RWPE2 (cell line): ENCODE results near the gene TMEM59L.

ENCODE experiments used
- ATAC-seq: fragments of 200-7000 bp; cut with Tn5 transposase; 3 replicates; pipeline ENCODE4 v1.9.1; 2021; ENCODE audit warnings: low read depth
- DNase-seq: peaks from one replicate; pipeline ENCODE4 v3.0.0-alpha.2; 2020; ENCODE audit warnings: low spot score
- H3K27ac ChIP-seq: fragments of 450-650 bp; 2 replicates; pipeline ENCODE4 v1.5.1; 2017; ENCODE audit warnings: mild to moderate bottlenecking; ENCODE audit not compliant: poor library complexity, severe bottlenecking
- H3K27me3 ChIP-seq: fragments of 250-450 bp; sonication (Bioruptor Pico); 2 replicates; pipeline ENCODE4 v1.5.1; 2021; ENCODE audit warnings: mild to moderate bottlenecking, moderate library complexity; ENCODE audit not compliant: insufficient read depth, poor library complexity, severe bottlenecking
- H3K36me3 ChIP-seq: fragments of 250-450 bp; sonication (Bioruptor Pico); 2 replicates; pipeline ENCODE4 v1.5.1; 2020; ENCODE audit warnings: low read depth, mild to moderate bottlenecking, moderate library complexity
- H3K4me1 ChIP-seq: fragments of 250-450 bp; sonication (Bioruptor Pico); 2 replicates; pipeline ENCODE4 v1.5.1; 2021; ENCODE audit warnings: mild to moderate bottlenecking, moderate library complexity; ENCODE audit not compliant: insufficient read depth, poor library complexity, severe bottlenecking
- H3K4me3 ChIP-seq: fragments of 250-450 bp; sonication (Bioruptor Pico); 2 replicates; pipeline ENCODE4 v1.5.1; 2021; ENCODE audit warnings: mild to moderate bottlenecking, moderate library complexity; ENCODE audit not compliant: severe bottlenecking
- H3K9me3 ChIP-seq: fragments of 250-450 bp; sonication (Bioruptor Pico); 2 replicates; pipeline ENCODE4 v1.5.1; 2021; ENCODE audit warnings: mild to moderate bottlenecking, moderate library complexity; ENCODE audit not compliant: severe bottlenecking
- TF ChIP-seq, protein P1 (sequence below): fragments of 450-650 bp; IDR thresholded peaks from one replicate; pipeline ENCODE4 v1.5.1; 2017; ENCODE audit warnings: mild to moderate bottlenecking, moderate library complexity; ENCODE audit not compliant: poor library complexity, severe bottlenecking

The TMEM59L gene

DNA sequence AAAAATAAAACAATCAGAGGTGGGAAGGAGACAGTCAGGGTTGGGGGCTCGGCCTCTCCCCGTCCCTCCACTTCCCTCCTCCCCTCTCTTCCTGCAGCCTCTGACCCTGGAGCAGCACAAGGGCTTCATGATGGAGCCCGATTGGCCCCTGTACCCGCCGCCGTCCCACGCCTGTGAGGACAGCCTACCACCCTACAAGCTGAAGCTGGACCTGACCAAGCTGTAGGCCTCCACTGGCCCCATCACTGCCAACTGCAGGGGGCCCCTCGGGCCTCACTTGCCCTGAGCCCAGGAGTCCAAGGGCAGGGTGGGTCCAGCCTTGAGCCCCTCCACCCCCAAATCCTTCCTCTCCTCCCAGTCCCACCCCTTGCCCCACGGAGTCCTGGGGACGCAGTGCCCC, 7.6 kb downstream of the TMEM59L start:
- no peaks in the 10 kb centered on the region for H3K36me3 ChIP-seq
- no peaks in the 10 kb centered on the region for H3K27me3 ChIP-seq
- H3K9me3 ChIP-seq: no peaks in the 10 kb centered on the region
- ATAC-seq (no peak), DNase-seq (no peak)
- TF ChIP-seq, protein P1, sequence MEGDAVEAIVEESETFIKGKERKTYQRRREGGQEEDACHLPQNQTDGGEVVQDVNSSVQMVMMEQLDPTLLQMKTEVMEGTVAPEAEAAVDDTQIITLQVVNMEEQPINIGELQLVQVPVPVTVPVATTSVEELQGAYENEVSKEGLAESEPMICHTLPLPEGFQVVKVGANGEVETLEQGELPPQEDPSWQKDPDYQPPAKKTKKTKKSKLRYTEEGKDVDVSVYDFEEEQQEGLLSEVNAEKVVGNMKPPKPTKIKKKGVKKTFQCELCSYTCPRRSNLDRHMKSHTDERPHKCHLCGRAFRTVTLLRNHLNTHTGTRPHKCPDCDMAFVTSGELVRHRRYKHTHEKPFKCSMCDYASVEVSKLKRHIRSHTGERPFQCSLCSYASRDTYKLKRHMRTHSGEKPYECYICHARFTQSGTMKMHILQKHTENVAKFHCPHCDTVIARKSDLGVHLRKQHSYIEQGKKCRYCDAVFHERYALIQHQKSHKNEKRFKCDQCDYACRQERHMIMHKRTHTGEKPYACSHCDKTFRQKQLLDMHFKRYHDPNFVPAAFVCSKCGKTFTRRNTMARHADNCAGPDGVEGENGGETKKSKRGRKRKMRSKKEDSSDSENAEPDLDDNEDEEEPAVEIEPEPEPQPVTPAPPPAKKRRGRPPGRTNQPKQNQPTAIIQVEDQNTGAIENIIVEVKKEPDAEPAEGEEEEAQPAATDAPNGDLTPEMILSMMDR: no peak
- H3K27ac ChIP-seq: no peak overlapping the region
- H3K4me1 ChIP-seq: no peaks in the 10 kb centered on the region
- H3K4me3 ChIP-seq: no peak overlapping the region

- Histone ChIP-seq H3K4me3 (no peak overlapping the region), H3K27ac (no peak overlapping the region), H3K27me3 (no peaks in the 10 kb centered on the region), H3K36me3 (no peaks in the 10 kb centered on the region), H3K9me3 (no peaks in the 10 kb centered on the region), H3K4me1 (no peaks in the 10 kb centered on the region)
- ATAC-seq: no peak
- no peak for DNase-seq
- TF ChIP-seq, protein P1: no peak
These were observed 8.2 kb downstream of the TMEM59L start for GRCh38 chr19:18620902-18621301.

GRCh38 chr19:18626906-18627305, 14.2 kb downstream of the TMEM59L start:
- no peak for DNase-seq

GRCh38 chr19:18629166-18630088, 16.8 kb downstream of the TMEM59L start:
- DNase-seq (no peak), ATAC-seq (no peak)
- H3K4me3 ChIP-seq: no peak overlapping the region
- no peaks in the 10 kb centered on the region for H3K4me1 ChIP-seq
- no peaks in the 10 kb centered on the region for H3K36me3 ChIP-seq
- no peaks in the 10 kb centered on the region for H3K27me3 ChIP-seq
- no peak overlapping the region for H3K27ac ChIP-seq
- H3K9me3 ChIP-seq: no peaks in the 10 kb centered on the region
- TF ChIP-seq, protein P1: no peak

More at GRCh38 chr19:18626906-18627305, 14.2 kb downstream of the TMEM59L start:
- no peak for ATAC-seq
- no peak overlapping the region for H3K27ac ChIP-seq
- H3K4me1 ChIP-seq: no peaks in the 10 kb centered on the region
- no peaks in the 10 kb centered on the region for H3K36me3 ChIP-seq
- H3K4me3 ChIP-seq: no peak overlapping the region
- H3K27me3 ChIP-seq: no peaks in the 10 kb centered on the region
- TF ChIP-seq, protein P1: no peak
- H3K9me3 ChIP-seq: no peaks in the 10 kb centered on the region

- Histone ChIP-seq H3K27me3 (no peaks in the 10 kb centered on the region), H3K4me3 (no peak overlapping the region), H3K27ac (no peak overlapping the region), H3K4me1 (peaks cover 6% of the 10 kb centered on the region), H3K36me3 (no peaks in the 10 kb centered on the region), H3K9me3 (no peaks in the 10 kb centered on the region)
- DNase-seq (no peak), ATAC-seq (no peak)
- TF ChIP-seq, protein P1: no peak
These were observed 20.7 kb downstream of the TMEM59L start for GRCh38 chr19:18633321-18633720.
